ENCODE measurements around the gene DNAJC3. TPM values are rescaled to one million over a fixed set of nuclear protein-coding genes. Genes with fewer than 3 reads are reported as not detected.

DNAJC3 gene
- total and polyA plus RNA-seq, 2 of the 13 experiments (the other 11 are each of a cell fraction or from before 2014, with no cell fraction given) = 10.4 to 48.2 TPM

DNA sequence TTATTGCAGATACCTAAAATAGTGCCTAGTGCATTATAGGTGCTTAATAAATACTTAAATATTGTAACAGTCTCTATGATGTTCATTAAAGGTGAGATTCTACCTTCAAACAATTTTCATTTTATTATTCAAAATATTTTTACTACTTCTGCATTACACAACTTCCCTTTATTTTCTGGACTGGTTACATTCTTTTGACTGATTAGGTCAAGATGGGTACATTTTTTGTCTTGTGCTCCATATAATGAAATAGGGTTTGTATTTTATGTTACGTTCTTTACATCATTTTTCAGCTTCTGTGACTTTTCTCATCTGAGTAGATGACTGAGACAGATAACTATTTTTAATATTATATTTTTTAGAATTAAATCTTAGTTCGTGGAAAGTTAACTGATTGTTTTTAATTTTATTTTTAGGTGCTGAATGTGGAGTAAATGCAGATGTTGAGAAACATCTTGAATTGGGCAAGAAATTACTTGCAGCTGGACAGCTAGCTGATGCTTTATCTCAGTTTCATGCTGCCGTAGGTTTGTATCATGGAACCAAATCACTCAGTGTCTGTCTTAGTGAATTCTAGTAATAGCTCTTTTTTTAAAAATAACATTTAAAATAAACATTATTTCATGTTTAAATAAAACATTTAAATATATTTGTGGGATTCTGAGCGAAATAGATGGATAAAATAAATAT, 32.0 kb downstream of the DNAJC3 start:
- H3K9ac ChIP-seq (ENCODE audit: insufficient read depth, low read depth, low read length) = no peak overlapping the region
- intact Hi-C loops (cut with micrococcal nuclease; ENCODE audit: unreplicated experiment) (no loop called here), in situ Hi-C loops (cut with HindIII; ENCODE audit: extremely low pct_ligation_motif_present, low pct_unique_long_range_greater_than_20kb) (no loop called here)
- no peaks in the 10 kb centered on the region for H3K27me3 ChIP-seq (ENCODE audit: control insufficient read depth in 1 of 2, insufficient read depth in 2 of 2, low read length in 2 of 2)
- FAIRE-seq (no peak), DNase-seq (ENCODE audit: low spot score) (no peak), ATAC-seq (no peak)
- no peaks in the 10 kb centered on the region; the same call in 1 of the 2 replicates for H4K20me1 ChIP-seq (ENCODE audit: insufficient read depth, low read length)
- peaks cover 1 to 31% of the 10 kb centered on the region in 2 experiments; a peak in 2 of 5 replicates for H3K36me3 ChIP-seq (replicated peaks in 1 of 2; ENCODE audit: control insufficient read depth in 1 of 2, insufficient read depth in 2 of 2, low read length in 2 of 2)
- WGBS (ENCODE audit: low lambda C conversion rate) = 95% methylated on average over 4 of the region's 4 CpGs
- H3K4me2 ChIP-seq (ENCODE audit: low read depth, low read length) = no peak overlapping the region
- peaks cover 9% of the 10 kb centered on the region; the same call in 1 of the 2 replicates for H3K9me3 ChIP-seq (ENCODE audit: low read length)
- H3K4me3 ChIP-seq (replicated peaks in 1 of 3; ENCODE audit: insufficient read depth in 1 of 3, low read depth in 2 of 3, low read length in 3 of 3) = no peak overlapping the region
- TF ChIP-seq, protein P1, sequence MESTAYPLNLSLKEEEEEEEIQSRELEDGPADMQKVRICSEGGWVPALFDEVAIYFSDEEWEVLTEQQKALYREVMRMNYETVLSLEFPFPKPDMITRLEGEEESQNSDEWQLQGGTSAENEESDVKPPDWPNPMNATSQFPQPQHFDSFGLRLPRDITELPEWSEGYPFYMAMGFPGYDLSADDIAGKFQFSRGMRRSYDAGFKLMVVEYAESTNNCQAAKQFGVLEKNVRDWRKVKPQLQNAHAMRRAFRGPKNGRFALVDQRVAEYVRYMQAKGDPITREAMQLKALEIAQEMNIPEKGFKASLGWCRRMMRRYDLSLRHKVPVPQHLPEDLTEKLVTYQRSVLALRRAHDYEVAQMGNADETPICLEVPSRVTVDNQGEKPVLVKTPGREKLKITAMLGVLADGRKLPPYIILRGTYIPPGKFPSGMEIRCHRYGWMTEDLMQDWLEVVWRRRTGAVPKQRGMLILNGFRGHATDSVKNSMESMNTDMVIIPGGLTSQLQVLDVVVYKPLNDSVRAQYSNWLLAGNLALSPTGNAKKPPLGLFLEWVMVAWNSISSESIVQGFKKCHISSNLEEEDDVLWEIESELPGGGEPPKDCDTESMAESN (CRISPR knock-in tag; conservative IDR thresholded peaks at IDR 0.05) = no peak
- TF ChIP-seq, protein P2, sequence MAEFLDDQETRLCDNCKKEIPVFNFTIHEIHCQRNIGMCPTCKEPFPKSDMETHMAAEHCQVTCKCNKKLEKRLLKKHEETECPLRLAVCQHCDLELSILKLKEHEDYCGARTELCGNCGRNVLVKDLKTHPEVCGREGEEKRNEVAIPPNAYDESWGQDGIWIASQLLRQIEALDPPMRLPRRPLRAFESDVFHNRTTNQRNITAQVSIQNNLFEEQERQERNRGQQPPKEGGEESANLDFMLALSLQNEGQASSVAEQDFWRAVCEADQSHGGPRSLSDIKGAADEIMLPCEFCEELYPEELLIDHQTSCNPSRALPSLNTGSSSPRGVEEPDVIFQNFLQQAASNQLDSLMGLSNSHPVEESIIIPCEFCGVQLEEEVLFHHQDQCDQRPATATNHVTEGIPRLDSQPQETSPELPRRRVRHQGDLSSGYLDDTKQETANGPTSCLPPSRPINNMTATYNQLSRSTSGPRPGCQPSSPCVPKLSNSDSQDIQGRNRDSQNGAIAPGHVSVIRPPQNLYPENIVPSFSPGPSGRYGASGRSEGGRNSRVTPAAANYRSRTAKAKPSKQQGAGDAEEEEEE (CRISPR knock-in tag; IDR thresholded peaks at IDR 0.05; ENCODE audit: borderline replicate concordance) = no peak
- no peak for TF ChIP-seq ZNF496 (CRISPR knock-in tag; IDR thresholded peaks at IDR 0.05; ENCODE audit: insufficient replicate concordance)
- POLR2A ChIA-PET = interaction anchor here (0.7 kb wide), 1 partner anchor 27 kb away, joined by 3 read pairs; no protein-coding TSS in a partner anchor
- no peak overlapping the region for H2AFZ ChIP-seq (ENCODE audit: low read length)
- CTCF ChIA-PET (ENCODE audit: low intra/inter-chr PET ratio, low total read pairs) = no interaction called here
- H3K4me1 ChIP-seq (ENCODE audit: insufficient read depth, low read length) = peaks cover 5% of the 10 kb centered on the region; the same call in 1 of the 2 replicates
- no peak overlapping the region for H3K27ac ChIP-seq (ENCODE audit: extremely low read length, insufficient read depth, low read length)
- no TSS peak for BruUV-seq (replicated peaks)
- peaks cover 30% of the 10 kb centered on the region for H3K79me2 ChIP-seq (ENCODE audit: insufficient read depth, low read length)
